OCI-LY1 (cell line): ENCODE measurements around the gene NXPH4.

Source experiments
- CTCF ChIP-seq: fragments of 200-600 bp; sonication (generic), shearing (Covaris generic); IDR thresholded peaks from 2 replicates; pipeline ENCODE4 v1.5.1; 2017; ENCODE audit warnings: mild to moderate bottlenecking, antibody characterized with exemption, low read length, moderate library complexity, mixed read lengths
- EZH2 ChIP-seq: fragments of 200-600 bp; sonication (generic), shearing (Covaris generic); IDR thresholded peaks from 2 replicates; pipeline ENCODE4 v1.8.0; 2017; ENCODE audit warnings: borderline replicate concordance, mixed run types, mild to moderate bottlenecking, antibody characterized with exemption, low read length, moderate library complexity, mixed read lengths

- TF ChIP-seq CTCF (no peak), EZH2 (no peak)
These were observed 3.6 kb downstream of the NXPH4 start for GRCh38 chr12:57219993-57220754.
